Head of caudate nucleus (tissue), 42 donors: ENCODE data around the gene OXSM.
A peak's percentile ranks its signal among the peaks of the same experiment; 100 is the strongest.

ENCODE experiments used
- DNase-seq, 42 donors: peaks; one replicate each; pipeline versions ENCODE4 v3.0.0 to v3.0.0-alpha.2; 2020 to 2021; ENCODE audit warnings: mixed read lengths in 7 of 42
- intact Hi-C: fragments of 100-400 bp; cut with DNase I; formaldehyde crosslinking; loops from one replicate; pipeline ENCODE4 v1.15.0; 2022

The OXSM gene

GRCh38 chr3:25789596-25790556, at the start of gene OXSM:
TSS of gene OXSM (plus strand) at chr3:25790090. CDS start at chr3:25791021, 931 bp downstream.
- intact Hi-C loops, result loop anchor here (10.0 kb wide), 1 partner anchor 65 kb away; no protein-coding TSS in a partner anchor
- peak; percentile 64 to 93 (median 84) for DNase-seq

- no peak for DNase-seq
- intact Hi-C loops, result no loop called here
Measured at GRCh38 chr3:25744470-25744869, 45.4 kb upstream of the OXSM start.

- intact Hi-C loops, result no loop called here
- no peak for DNase-seq
Measured at GRCh38 chr3:25747033-25747432, 42.9 kb upstream of the OXSM start.

- no peak for DNase-seq
- intact Hi-C loops, result no loop called here
Measured at GRCh38 chr3:25748189-25748588, 41.7 kb upstream of the OXSM start.

GRCh38 chr3:25749031-25749581, 40.8 kb upstream of the OXSM start:
- intact Hi-C loops, result no loop called here
- no peak for DNase-seq

GRCh38 chr3:25751048-25751447, 38.8 kb upstream of the OXSM start:
- DNase-seq, result no peak
- intact Hi-C loops, result no loop called here

- intact Hi-C loops, result no loop called here
- DNase-seq, result no peak
Measured at GRCh38 chr3:25751725-25752124, 38.2 kb upstream of the OXSM start.

GRCh38 chr3:25768851-25769250, 21.0 kb upstream of the OXSM start:
- intact Hi-C loops, result no loop called here
- no peak for DNase-seq

- intact Hi-C loops, result no loop called here
- DNase-seq, result no peak
Measured at GRCh38 chr3:25775936-25776335, 14.0 kb upstream of the OXSM start.

- intact Hi-C loops, result no loop called here
Measured at GRCh38 chr3:25780618-25781017, 9.3 kb upstream of the OXSM start.

GRCh38 chr3:25781145-25781757, 8.6 kb upstream of the OXSM start:
- DNase-seq, result no peak
- intact Hi-C loops, result no loop called here

More at GRCh38 chr3:25780618-25781017, 9.3 kb upstream of the OXSM start:
- DNase-seq, result no peak

- intact Hi-C loops, result loop anchor here (2.0 kb wide), 1 partner anchor 117 kb away; the partner anchor contains the start of gene TOP2B
- DNase-seq, result no peak
Measured at GRCh38 chr3:25781758-25782594, 7.9 kb upstream of the OXSM start.

- intact Hi-C loops, result loop anchor here (2.0 kb wide), 1 partner anchor 118 kb away; the partner anchor contains the start of gene TOP2B
Measured at GRCh38 chr3:25782636-25782937, 7.3 kb upstream of the OXSM start.

GRCh38 chr3:25782938-25783660, 6.8 kb upstream of the OXSM start, which contains the start of gene NGLY1:
TSS of gene NGLY1 (minus strand) at chr3:25783443. CDS start at chr3:25783390, 53 bp downstream.
- DNase-seq, result peak; percentile 55 to 94 (median 87)
- intact Hi-C loops, result loop anchor here (2.0 kb wide), 1 partner anchor 118 kb away; the partner anchor contains the start of gene TOP2B

More at GRCh38 chr3:25782636-25782937, 7.3 kb upstream of the OXSM start:
- DNase-seq, result peak in 1 of 42 donors; percentile 20

GRCh38 chr3:25783661-25784512, 6.0 kb upstream of the OXSM start:
- intact Hi-C loops, result loop anchor here (2.0 kb wide), 1 partner anchor 119 kb away; the partner anchor contains the start of gene TOP2B

GRCh38 chr3:25784971-25785370, 4.9 kb upstream of the OXSM start:
- DNase-seq, result no peak
- intact Hi-C loops, result no loop called here

More at GRCh38 chr3:25783661-25784512, 6.0 kb upstream of the OXSM start:
- DNase-seq, result peak in 30 of 42 donors; percentile 6 to 78 (median 57)

GRCh38 chr3:25785826-25786225, 4.1 kb upstream of the OXSM start:
- DNase-seq, result no peak
- intact Hi-C loops, result no loop called here
